LNCaP clone FGC (cell line): ENCODE data around the gene MACROD2.

Experiments
- DNase-seq: peaks from one replicate; pipeline ENCODE4 v3.0.0-alpha.2; 2011; ENCODE audit warnings: low read depth
- H3K4me3 ChIP-seq: 2 replicates; pipeline ENCODE4 v1.5.1; 2011; ENCODE audit warnings: mild to moderate bottlenecking, low read depth, low read length, control low read depth
- CTCF ChIP-seq: IDR thresholded peaks from 2 replicates; pipeline ENCODE4 v1.5.1; 2012; ENCODE audit warnings: mild to moderate bottlenecking; ENCODE audit not compliant: control insufficient read depth, insufficient read depth; ENCODE audit errors: extremely low read depth

The MACROD2 gene

GRCh38 chr20:14383335-14383734 lies 388.0 kb downstream of the MACROD2 start:
- H3K4me3 ChIP-seq = no peak overlapping the region
- no peak for DNase-seq
- TF ChIP-seq CTCF = no peak

GRCh38 chr20:14384416-14385175 lies 389.3 kb downstream of the MACROD2 start:
- no peak overlapping the region for H3K4me3 ChIP-seq
- DNase-seq = peak; percentile 74
- no peak for TF ChIP-seq CTCF

GRCh38 chr20:14385176-14385740 lies 389.9 kb downstream of the MACROD2 start:
- no peak for TF ChIP-seq CTCF
- no peak overlapping the region for H3K4me3 ChIP-seq
- DNase-seq = peak; percentile 69

GRCh38 chr20:14386726-14387125 lies 391.4 kb downstream of the MACROD2 start:
- H3K4me3 ChIP-seq = no peak overlapping the region
- TF ChIP-seq CTCF = no peak
- DNase-seq = no peak

- TF ChIP-seq CTCF = no peak
- H3K4me3 ChIP-seq = no peak overlapping the region
- DNase-seq = no peak
These were observed 406.3 kb downstream of the MACROD2 start for GRCh38 chr20:14401479-14402138.

- no peak for DNase-seq
- no peak overlapping the region for H3K4me3 ChIP-seq
- no peak for TF ChIP-seq CTCF
These were observed 409.2 kb downstream of the MACROD2 start for GRCh38 chr20:14404515-14404914.
